GM18520 (cell line): Measurements from ENCODE around the gene SGK1.

Experiments used
- ATAC-seq: cut with Tn5 transposase; IDR thresholded peaks from one replicate; pipeline ENCODE4 v1.9.1; 2021; ENCODE audit not compliant: unreplicated experiment

SGK1 gene

DNA sequence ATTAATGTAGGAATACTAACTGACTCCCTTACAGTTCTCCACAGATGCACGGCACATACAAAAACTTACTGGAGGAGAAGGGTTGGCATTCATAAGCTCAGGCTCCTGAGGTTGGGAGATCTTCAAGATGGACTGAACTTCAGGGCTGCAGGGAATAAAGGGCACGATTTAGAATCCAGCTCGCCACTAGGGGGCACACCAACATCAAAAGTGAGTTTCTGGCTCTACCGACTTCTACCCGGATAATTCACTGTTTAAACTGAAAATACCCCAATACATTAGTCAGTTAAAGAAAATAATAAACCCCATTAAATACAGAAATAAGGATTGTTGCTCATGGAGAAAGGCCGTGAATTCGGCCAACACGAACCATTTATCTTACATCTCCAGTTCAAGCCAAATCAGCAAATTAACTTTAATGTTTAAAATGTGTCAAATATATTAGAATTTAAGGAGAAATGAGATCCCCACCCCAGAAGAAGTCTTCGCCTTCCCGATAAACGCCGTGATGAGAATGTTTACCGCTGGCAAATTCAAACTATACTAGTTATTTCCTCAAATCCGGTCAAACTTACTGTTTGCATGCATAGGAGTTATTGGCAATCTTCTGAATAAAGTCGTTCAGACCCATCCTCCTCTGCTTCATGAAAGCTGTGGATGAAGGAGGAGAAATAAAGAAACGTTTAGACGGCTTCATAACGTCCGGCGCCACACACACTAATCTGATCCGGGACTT is 143.8 kb downstream of the SGK1 start:
- no peak for ATAC-seq

DNA sequence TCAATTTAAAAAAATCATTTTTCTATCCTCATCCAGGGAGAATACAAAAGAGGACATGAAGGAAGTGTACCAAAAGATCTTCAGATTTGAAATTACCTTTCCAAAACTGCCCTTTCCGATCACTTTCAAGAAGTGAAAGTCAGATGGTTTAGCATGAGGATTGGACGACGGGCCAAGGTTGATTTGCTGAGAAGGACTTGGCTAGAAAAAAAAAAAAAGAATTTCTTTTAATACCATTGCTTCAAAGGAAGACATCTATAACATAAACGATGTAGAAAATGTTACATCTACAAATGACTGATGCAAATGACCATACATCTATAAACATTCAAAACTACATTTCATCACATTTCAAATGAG is 144.6 kb downstream of the SGK1 start:
- no peak for ATAC-seq

DNA sequence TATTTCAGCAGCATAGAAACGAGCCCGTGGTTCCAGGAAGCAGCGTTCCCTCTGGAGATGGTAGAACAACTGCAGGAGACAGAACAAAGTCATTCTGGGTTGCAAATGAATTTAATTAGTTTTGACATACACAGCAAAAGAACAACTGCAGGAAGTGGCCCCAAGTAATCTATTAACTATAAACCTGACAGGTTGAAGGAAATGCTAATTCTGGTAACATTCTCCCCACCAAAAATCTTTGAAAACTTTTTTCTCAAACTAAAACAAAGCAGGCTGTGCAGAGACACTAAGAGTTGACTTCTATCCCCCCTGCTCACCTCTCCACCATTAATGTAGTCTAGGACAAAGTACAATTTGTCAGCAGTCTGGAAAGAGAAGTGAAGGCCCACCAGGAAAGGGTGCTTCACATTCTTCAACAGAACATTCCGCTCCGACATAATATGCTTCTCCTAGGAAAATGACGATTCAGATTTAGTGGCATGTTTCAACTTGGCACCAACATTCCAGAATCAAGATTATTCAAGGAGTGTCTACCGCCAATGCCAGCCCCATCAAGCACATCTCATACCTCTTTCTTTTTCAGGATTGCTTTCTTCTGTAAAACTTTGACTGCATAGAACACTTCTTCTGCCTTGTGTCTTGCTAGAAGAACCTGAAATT is 145.1 kb downstream of the SGK1 start:
- no peak for ATAC-seq

DNA sequence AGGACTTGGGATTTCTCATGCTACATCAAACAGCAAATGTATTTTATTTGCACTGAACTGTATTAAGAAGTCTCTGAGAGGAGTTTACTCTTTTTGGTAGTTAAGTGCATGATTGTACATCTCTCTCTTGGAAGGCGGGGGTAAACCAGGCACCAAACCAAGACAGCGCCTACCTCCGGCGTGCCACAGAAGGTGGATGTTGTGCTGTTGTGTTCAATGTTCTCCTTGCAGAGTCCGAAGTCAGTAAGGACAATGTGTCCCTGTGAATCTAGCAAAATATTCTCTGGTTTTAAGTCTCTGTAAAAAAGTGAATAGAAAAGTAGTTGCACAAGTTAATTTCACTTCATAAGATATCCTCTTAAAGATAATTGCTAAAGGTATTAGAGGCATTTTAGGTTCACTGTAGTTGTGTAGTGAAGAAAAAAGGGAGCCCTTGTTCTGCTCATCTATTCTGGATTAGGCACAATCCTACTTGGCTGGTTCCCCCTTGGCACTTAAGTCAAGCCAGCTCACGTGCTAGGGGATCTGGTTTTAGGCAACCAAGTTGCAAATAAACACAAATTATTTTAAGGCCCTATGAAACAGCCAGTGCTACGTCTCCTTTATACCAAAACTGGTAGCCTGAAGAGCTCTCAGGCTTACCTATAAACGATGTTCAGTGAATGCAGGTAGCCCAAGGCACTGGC is 145.7 kb downstream of the SGK1 start:
- ATAC-seq, result no peak

DNA sequence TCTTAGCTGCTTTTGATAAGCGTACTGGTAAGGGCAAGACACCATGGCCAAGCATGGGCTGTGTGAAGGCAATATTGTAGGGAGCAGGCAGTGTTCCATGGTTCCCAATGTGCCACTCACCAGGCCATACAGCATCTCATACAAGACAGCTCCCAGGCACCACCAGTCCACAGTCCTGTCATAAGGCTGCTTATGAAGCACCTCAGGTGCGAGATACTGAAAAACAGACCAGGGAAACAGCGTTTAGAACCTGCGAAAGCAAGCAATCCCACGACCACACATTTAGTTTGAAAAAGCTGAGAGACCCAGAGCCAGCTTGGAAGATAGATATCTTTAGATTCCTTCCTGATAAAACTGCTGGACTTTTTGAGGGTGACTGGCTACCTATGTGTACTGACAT is 146.4 kb downstream of the SGK1 start:
- no peak for ATAC-seq

DNA sequence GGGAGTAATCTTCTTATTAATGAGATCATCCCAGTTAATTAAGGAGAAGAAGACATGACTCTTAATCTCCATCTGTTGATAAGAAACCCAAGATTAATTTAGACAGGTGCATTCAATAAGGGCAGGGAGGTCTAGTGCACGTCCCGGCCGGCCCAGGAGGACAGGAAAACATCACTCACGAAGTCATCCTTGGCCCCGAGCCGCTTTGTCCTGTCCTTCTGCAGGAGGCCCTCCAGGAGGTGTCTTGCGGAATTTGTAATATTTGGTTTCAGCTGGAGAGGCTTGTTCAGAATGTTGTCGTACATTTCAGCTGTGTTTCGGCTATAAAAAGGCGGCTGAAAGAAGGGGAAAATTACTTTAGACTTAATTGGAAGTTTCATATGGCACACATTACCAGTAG is 147.1 kb downstream of the SGK1 start:
- ATAC-seq, result no peak

DNA sequence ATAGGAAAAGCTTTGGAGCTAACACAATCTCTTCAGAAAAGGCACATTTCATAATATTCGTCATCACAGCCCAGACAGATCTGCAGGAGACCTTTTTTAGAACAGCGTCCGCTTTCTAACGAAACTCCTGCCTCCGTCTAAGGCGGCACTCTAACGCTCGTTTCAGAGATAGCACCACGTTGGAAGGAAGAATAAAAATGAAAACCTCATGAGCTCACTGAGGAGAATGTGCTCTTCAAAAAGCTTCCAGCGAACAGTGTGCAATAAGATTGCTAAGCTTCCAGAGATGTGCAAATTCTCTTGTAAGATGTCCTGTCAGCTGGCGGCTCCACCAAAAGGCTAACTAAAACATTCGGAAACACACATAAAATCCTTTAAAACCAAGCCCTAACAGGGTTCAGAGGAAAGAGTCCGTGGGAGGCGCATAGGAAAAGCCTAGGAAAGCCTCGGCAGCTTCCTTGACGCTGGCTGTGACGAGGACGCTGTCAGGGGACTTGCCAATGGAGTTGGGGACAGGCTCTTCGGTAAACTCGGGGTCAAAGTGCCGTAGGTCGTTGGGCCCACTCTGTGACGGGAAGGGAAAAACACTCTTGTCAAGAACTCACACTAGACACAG is 147.9 kb downstream of the SGK1 start:
- ATAC-seq, result no peak

DNA sequence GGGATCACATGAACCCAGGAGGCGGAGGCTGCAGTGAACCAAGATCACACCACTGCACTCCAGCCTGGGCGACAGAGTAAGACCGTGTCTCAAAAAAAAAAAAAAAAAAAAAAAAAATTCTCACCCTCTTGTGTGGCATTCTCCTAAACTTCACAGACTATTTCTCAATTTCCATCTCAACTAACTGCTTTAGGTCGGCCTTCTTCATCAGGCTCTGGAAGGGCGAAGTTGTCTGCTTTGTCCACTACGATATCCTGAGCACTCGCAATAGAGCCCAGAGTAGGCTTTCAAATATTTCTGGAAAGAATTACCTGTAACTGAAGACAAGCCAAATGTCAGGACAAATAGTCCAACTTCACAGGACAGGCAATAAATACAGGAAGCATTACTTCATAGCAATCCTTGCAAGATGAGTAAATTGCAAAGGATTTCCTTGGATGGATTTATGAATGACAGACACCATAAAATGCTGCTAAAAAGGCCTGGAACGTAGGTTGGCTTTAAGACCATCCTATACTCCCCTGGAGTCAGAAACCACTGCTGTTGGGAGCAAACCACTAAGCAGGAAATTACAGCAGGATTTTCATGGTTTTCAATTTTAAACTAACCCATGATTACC is 149.2 kb downstream of the SGK1 start:
- no peak for ATAC-seq

DNA sequence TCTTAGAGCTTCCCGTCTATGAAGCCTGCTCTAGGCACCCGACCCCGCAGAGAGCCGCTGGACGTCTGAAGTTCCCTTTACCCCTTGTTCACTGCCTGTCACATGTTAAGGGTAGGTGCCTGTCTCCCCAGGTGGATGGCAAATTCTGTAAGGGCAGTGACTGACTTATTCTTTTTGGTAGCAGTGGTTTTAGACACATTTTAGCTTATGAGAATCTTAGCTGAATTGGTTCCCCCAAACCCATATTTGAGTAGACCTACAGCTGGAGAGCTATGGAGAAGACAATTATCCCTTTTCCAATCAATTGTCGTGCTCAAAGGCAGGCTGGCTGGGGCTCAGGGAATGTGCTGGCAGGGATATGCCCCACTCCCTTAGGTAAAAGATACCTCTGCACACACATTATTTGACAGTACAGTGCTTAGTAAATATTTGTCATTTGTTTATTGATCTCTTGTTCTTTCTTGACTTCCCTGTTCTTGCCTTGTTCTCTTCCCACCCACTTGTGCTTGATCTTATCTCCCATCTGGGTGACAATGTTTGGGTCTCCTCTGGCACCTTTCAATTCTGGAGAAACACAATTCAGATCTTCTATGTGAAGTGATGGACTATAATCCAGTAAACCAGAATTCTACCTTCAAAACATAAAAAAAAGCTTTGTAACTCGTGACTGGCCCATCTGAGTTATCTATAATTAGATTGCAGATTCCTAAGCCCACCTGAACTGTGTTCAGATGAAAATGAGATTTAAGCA is 151.2 kb downstream of the SGK1 start:
- no peak for ATAC-seq

DNA sequence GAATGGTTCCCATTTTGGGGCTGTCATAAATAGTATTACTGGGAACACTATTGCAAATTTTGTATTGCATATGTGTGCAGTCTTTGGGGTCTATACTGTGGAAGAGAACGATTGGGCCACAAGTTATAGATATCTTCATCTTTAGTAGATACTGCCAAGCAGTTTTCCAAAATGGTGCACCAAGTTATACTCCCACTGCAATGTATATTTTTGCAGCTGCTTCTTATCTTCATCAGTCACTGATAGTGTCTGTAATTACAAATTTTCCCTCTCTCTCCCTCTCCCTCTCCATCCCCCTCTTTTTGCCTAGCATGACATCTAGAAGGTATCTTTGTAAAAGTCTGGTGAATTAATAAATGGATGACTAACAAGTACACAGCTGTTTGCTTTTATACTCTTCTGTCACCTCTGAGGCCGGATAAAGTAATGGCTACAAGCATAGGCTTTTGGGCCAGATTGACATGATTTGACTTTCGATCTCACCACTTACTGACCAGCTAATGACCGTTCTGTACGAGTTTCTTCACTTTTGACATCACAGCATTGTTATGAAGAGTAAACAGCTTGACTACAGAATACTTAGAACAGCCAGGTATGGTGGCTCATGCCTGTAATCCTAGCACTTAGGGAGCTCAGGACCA is 152.2 kb downstream of the SGK1 start:
- ATAC-seq, result no peak

DNA sequence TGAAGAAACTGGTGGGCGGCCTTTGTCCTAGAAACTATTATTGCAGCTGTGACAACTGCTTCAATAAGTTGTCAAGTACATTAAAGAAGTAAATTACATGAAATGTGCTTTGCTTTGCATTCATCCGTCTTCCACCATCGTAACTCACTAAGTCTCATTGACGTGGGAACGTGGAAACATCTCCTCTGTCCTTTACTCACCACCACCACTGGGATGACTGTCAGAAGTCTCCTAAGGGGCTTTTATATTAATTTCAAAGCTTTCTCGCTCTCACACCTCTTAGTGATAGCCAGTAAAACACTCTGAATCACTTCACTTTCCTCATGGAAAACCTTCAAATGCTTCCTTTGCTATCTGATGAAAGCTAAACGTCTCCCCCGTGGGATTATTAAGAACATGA is 153.6 kb downstream of the SGK1 start:
- no peak for ATAC-seq

DNA sequence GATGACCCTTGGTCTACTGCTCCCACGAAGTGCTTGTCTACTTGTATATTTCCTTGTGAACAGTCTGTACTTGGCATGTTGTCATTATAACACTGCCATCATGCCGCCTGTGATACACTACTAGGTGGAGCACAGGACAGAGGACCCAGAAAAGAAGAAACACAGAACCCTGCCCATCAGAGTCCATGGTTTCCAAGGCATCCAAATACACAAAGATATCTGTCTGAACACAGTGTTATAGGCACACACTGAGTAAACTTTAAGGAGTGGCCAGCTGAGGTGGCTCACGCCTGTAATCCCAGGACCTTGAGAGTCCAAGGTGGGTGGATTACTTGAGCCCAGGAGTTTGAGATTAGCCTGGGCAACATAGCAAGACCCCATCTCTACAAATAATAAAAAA is 155.0 kb downstream of the SGK1 start:
- no peak for ATAC-seq

DNA sequence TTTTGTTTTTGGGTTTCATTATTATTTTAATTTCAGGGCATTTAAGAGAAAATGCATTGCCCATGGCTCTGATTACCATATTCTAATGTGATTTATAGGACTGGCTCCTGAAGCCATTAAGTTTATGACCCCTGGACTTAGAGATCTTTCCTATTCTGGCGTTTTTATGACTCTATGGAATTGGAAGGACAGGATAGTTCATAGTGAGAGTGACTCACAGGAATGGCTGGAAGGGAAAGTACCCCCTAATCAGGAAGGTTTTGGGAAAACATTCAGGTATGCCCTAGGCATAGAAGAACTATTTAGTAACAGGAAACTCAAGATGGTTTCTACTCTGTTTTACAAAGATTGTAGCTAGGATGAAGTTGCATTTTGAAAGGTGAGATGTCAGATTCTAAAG is 156.9 kb downstream of the SGK1 start:
- no peak for ATAC-seq

DNA sequence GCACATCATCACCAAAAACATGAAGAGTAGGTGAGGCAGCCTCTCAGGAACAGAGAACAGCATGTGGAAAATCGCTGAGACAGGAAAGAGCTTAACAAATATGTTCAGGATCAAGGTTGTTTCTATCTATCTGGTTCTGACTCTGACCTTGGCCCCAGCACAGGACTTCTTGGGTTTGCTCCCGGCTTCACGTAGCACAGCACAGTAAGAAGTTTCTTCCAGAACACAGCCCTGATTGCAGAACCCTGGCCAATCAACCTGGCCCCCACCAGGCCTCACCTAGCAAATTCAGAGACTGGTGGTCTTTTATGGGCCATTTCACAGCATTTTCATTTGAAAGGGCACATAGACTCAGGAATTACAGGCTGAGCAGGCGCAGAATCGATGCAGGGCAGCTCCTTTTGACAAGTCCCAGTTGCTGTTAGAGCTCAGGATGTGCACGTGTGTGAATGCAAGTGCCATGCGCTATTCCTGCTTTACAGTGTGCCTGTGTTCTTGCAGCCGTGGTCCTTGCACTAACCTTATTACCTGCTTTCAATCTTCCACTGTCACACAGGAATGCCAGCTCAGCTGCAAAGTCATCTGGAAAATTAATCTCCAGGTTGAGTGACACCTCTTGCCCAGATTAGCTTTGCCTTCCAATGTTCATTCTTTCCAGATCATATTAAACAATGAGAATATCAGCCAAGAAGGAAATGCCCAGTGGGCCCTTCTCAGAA is 165.0 kb downstream of the SGK1 start:
- no peak for ATAC-seq

DNA sequence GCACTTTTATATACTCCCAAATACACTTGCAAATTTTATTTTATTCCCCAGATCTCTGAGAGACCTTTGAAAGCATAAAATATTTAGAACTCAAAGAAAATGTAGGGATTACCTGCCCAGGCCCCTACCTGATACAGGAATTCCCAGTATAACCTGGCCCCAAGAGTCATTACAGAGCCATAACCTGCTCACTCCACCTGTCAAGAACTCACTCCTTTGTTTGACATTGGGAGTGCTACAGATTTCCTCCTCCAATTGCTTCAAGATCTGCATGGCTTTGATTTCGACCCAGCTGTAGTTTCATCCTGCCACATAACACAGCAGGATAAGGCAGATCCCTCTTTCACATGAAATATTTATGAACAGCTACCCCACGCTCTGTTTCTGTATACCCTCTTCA is 169.3 kb downstream of the SGK1 start:
- ATAC-seq, result no peak

DNA sequence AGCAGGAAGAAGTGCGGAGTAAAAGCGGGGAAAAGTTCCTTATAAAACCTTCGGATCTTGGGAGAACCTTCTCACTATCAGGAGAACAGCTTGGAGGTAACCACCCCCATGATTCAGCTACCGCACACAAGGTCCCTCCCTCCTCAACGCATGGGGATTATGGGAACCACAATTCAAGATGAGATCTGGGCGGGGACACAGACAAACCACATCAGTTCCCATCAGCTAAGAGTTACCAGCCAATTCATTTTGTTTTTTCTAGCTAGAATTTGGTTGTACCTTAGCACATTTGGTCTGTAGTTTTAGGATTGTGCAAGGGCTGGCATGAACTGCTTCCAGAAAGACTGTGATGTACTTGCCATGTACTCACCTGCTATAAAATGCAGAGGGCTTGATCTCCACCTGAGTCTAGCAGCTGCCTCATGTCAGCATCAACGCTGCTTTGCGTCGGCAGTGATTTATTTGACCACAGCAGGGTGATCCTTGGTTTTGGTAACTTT is 170.8 kb downstream of the SGK1 start:
- ATAC-seq, result no peak

DNA sequence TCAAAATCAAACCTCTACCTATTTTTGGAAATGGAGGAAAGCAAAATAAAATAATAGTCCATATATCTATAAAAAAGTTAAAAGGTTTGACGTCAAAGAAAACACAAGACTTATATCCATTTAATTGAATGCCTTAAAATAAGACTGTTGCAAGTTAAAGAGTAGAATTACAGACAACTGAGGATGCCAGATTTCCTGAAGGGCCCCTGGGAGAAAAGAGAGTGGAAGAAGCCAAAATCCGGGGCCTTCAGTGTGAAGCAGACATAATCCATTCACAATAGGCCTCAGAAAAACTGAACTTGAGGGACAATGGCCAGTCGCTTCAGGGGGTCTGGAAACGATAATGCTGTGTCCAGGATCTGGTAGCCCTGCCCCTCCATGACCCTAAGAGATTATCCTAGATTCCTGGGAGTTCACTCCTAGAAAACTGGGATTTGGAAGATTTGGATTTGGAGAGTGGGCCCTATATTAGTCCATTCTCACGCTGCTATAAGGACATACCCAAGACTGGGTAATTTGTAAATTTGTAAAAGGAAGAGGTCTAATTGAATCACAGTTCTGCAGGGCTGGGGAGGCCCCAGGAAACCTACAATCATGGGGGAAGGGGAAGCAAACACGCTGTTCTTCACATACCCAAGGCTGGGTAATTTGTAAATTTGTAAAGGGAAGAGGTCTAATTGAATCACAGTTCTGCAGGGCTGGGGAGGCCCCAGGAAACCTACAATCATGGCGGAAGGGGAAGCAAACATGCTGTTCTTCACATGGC is 171.5 kb downstream of the SGK1 start:
- no peak for ATAC-seq

DNA sequence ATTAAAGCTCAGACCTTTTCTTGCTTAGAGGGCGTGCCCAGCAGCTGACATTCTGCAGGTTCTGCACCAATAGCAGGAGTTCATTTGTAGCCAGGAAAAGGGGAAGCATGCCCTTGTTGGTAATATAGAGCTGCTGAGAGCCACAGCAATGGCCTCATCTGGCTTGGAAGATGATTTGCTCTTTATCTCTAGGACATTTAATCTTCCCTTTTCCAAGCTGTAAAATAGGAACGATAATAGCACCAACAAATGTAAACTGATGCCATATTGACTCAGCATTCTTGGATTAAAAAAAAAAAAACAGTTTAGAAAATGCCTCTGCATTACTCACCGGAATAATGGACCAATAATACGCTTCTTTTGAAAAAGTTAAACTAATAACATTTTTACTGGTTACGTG is 172.1 kb downstream of the SGK1 start:
- no peak for ATAC-seq
